ACHN (cell line): Measurements from ENCODE around the gene ARAF.
"Not testable (repeated sequence)": the region's sequence is repeated elsewhere in the genome, so short reads cannot be mapped to it uniquely, and the experiment has no call there.

ENCODE experiments used
- DNase-seq: peaks from one replicate; pipeline ENCODE4 v3.0.0-alpha.2; 2015
- in situ Hi-C: cut with HindIII; loops from 2 replicates; pipeline ENCODE4 v1.10.0; 2017; ENCODE audit warnings: low sequenced_read_pairs, low pct_ligation_motif_present, low pct_unique_long_range_greater_than_20kb

ARAF gene

DNA sequence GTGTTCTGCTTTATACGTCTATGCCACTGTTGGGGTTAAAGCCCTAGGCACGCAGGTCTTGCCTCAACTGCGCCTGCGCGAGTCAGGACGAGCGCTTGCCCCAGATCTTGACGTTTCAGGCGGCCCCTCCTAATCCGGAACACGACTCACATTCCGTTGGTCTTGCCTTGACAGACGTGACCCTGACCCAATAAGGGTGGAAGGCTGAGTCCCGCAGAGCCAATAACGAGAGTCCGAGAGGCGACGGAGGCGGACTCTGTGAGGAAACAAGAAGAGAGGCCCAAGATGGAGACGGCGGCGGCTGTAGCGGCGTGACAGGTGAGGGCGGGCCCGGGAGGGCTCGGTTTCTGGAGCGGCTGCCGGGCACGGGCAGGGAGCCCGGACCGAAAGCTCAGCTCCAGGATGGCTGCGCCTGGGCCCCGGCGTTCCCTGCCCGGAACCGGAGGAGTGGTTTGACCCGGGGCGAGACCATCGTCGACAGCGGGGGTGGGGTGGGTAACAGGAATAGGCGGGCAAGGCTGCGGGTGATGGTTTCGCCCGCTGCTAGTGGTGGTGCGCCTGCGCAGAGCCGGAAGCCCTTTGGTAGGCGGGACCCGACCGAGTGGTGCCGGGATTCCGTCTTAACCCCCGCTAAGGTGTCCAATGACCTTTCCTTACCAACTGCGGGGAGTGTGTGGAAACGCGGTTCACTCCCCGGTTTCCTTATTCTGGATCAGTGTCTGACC is at the start of gene ARAF:
TSS of gene ARAF (plus strand) at position 272 of the 725 bp plus-strand sequence. CDS start 1,763 bp downstream, outside the sequence.
- in situ Hi-C loops, result no loop called here
- DNase-seq, result peak; percentile 95

DNA sequence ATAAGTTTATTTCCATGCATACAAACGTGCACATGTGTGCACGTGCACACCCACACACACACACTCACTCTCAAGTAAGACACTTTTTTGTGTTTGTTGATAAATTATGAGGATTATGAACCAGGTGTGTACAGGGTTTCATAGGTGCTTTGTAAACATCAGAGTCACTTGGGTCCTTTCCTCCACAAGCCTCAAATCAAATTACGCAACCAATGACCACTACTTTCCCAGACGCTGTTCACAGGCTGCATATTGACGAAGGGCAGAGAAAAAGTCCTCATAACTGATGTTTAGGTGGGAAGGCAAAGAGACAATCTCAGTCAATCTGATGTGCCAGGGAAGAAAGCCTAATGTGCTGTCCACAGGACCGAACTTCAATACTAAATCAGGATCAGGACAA is 48.6 kb upstream of the ARAF start:
- in situ Hi-C loops, DNase-seq: not testable (repeated sequence)

DNA sequence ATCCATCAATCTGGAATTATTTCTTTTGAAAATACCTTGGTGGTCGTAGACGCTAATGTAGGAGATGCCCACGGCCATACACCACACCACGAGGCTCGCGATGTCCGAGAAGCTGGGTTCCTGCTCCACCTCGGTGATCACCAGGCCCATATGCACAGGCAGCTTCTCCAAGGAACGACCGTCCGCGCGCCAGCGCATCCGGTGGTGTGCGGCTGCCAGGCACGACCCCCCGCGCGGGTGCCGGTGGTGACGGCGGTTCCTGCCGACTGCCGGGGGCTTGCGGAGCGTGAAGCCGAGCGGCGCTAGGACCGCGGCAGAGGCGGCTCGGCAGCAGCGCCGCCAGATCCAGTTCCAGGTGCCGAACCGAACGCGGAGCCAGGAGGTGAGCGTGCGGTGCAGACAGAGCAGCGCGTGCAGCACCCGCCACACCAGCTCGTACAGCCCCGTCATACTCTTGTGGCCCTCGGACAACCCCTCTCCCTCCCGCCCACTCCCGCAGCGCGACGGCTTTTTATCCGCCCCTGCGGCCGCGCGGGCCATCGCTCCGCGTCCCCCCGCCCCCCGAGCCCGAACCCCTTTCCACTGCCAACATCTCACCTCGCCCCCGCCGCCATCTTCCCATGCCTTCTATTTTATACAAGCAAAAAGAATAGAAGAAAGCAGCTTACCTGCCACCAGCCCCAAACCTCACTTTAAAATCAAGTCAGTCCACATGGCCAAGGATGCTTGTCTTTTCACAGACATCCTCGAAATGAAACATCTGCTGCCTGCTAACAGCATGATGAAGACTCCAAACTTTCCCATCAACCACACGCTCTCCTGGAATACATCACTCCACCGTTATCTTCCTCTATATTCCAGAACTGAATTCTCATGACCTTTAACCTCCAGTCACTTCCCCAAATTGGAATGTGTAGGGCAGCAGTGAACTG is 47.7 kb upstream of the ARAF start:
- DNase-seq, in situ Hi-C loops: not testable (repeated sequence)

DNA sequence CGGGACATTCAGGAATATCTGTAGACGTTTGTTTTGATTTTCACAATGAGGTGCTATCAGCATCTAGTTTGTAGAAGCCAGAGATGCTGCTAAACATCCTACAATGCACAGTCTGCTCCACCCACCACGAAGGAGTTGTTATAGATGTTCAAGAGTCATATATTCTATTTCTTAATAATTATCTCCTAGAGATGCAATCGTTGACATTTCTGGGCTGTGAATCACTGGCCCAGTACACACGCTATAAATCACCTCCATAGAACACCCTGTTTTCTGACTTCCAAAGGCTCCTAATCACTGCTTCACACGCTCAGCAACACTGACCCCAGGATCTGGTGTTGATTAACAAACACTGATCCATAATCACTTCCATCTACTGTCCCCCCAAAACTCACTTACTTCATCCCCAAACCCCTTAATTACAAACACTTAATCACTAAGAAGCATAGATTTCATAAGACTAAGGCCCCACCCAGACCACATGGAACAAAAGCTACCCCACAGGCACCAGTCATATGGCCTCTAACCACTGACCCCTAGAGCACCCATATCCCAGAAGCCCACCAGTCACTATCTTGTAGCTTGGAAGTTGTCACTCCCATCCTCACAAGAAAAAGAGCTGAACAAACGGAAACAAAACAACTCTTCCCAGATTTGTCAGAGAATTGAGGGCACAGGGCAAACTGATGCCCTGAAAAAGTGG is 46.3 kb upstream of the ARAF start:
- no peak for DNase-seq
- in situ Hi-C loops, result no loop called here

DNA sequence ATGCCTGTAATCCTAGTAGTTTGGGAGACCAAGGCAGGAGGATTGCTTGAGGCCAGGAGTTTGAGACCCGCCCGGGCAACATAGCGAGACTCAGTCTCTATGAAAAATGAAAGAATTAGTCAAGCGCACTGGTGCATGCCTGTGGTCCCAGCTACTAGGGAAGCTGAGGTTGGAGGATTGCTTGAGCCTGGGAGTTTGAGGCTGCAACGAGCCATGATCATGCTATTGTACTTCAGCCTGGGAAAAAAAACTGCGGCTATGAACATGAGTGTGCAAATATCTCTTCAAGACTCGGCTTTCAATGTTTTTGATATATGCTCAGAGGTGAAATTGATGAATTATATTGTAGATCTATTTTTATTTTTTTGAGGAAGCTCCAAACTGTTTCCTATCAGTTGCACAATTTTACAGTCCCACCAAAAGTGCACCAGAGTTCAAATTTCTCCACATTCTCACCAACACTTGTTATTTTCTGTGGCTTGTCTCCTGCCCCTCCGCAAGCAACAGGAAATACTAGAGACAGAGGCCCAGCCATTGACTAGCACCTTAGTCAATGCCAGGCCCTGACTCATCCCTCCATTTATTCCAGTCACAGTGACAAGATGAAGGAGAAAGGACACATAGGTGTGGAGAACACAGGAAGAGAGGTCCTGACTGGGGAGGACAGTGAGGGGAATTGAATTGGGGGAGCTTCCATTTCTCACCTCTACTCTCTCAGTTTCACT is 44.9 kb upstream of the ARAF start:
- in situ Hi-C loops, result no loop called here

DNA sequence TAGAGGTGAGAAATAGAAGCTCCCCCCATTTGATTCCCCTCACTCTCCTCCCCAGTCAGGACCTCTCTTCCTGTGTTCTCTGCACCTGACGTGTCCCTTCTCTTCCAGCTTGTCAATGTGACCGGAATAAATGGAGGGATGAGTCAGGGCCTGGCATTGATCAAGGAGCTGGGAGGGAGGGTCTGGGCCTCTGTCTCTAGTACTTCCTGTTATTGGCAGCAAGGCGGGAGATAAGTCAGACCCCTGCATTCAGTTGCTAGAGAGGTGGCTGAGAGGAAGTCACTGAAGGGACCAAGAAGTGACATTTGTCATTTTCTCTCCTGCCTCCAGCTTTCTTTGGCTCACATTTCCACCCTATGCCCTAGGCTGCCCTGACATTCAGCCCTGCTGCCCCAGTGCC is 42.9 kb upstream of the ARAF start:
- no peak for DNase-seq
- in situ Hi-C loops, result no loop called here

More for the DNA sequence above, 44.9 kb upstream of the ARAF start:
- DNase-seq, result no peak

DNA sequence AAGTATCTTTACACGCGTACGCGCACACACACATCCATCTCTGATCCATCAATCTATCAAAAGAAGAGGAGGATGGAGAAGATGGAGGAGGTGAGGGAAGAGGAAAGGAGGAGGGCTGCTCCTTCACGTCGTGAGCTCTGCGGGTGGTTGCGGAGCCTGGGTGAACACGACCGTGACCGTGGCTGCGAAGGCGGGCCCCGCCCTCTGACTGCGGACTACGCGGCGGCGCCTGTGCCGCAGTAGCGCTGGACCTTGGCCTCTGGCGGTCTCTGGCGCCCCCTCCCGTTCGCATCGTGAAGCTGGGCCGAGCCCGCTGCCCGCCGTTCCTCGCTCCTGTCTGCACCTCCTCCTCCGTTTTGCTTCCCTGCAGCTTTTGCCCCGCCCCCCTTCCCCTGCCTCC is 37.7 kb upstream of the ARAF start:
- in situ Hi-C loops, result no loop called here
- peak; percentile 61 for DNase-seq

DNA sequence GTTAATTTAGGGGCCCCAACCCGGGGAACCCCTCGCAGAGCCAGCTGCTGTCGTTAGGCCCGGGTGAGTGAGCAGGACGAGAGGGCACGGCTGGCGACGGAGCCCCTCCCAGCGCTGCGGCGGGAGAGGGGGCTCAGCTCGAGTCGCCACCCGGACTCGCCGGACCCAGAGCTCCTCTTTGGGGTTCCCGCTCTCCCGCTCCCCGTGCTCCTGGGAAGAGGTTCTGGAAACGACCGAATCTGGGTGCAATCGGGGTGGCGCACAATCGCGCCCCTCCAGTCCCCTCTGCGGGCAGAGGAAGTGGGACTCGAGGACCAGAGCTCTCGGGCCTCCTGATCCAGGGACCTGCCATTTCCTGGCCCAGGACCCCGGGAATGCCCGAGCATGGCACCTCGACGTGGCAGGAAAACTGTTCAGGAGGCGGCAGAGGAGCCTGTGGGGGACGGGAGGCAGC is 37.3 kb upstream of the ARAF start:
- DNase-seq, result no peak
- in situ Hi-C loops, result no loop called here

DNA sequence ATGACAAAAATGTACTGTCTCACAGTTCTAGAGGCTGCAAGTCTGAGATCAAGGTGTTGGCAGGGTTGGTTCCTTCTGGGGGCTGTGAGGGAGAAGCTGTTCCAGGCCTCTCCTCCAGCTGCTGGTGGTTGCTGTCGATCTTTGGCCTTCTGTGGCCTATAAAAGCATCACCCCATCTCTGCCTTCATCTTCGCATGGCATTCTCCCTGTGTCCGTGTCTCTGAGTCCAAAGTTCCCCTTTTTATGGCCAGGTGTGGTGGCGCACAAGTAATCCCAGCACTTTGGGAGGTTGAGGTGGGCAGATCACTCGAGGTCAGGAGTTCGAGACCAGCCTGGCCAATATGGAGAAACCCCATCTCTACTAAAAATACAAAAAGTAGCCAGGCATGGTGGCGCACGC is 31.5 kb upstream of the ARAF start:
- no peak for DNase-seq
- in situ Hi-C loops, result no loop called here

DNA sequence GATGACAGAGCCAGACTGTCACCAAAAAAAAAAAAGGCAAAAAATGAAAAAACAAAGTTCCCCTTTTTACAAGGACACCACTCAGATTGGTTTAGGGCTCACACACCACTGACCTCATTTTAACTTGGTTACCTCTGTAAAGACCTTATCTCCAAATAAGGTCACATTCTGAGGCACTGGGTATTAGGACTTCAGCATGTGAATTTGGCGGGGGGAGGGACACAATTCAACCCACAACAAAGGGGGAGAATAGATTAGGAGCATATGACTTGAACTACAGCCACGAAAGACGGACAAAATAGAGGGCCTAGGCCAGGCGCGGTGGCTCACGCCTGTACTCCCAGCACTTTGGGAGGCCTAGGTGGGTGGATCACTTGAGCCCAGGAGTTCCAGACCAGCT is 31.0 kb upstream of the ARAF start:
- in situ Hi-C loops, result no loop called here
- no peak for DNase-seq

DNA sequence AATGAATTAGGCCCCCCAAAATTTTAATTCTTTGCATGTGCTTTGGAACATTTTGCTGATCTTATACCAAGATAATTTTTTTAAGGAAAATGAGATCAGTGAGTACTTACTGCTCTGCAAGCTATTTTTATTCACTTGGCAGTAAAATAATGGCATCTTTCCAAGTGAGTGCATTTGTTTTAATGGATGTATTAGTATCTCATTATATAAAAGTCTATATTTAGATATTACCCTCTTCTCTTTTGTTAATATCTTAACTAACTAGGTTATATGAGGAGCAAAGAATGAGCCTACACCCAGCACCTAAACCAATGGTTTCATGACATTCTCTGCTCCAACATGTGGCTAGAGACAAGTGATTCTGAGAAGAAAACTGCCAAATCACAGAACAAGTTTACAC is 21.1 kb upstream of the ARAF start:
- in situ Hi-C loops, result no loop called here
- no peak for DNase-seq

DNA sequence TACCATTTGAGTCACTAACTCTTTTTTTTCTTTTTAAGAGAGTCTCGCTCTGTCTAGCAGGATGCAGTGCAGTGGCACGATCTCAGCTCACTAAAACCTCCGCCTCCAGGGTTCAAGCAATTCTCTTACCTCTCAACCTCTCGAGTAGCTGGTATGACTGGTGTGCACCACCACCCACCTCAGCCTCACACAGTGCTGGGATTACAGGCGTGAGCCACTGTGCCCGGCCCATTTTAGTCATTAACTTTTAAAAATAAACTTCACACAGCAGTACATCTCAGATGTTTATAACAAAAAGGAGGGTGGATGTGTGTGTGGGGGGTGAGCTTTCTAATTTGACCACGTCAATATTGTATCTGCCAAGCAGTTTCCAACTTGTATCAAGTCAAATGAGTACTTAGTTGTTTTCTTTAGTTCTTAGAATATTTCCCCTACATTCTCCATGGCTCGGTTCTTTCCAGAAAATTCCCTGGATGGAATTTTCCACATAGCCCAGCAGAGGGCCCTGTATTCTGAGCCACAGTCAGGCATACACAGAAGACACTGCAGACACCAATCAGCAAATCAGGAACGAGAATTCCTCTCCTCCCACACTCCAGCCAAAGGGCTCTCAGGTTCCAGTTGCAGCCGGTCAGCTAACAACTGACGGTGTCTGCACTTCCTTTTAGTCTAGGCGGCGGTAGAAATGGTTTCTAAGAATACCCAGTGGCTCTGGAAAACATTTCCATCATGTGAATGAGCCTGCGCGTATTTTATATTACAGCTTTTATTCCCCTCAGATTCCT is 20.1 kb upstream of the ARAF start:
- peak; percentile 79 for DNase-seq
- in situ Hi-C loops, result no loop called here

DNA sequence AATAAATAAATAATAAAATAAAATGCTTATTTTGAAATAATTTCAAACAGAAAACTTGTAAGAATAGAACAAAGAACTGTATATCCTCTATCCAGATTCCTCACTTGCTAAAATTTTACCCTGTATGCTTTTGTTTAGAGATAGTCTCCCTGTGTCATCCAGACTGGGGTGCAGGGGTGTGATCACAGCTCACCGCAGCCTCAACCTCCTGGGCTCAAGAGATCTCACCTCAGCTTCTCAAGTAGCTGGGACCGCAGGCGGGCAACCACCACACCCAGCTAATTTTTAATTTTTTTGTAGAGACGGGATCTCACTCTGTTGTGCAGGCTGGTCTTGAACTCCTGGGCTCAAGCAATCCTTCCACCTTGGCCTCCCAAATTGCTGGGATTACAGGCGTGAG is 17.5 kb upstream of the ARAF start:
- in situ Hi-C loops, result no loop called here
- DNase-seq, result no peak

DNA sequence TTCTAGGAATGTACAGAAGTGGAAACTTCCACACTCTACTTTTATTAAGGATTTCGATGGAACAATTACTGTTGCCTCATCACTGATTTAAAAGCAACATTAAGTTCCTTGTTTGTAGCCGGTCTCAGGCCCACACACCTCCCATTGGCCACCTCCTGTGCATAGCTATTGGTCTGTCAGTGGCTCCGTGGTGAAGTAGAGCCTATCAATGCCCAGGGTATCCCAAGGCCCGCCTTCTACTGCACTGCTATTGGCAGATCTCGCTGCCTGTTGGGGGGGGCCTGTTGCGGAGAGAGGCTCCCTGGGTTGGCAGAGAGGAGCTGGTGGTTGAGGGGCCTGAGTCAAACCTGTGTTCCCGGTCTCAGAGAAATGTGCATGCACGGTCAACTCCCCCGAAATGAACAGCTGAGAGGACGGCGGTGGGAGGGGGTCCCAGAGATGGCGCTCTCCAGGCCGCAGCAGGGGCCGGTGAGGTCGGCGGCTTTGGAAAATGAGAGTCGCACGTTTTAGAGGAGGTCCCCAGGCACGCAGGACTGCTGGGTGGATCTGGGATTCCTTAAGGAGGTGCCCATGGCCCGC is 4.9 kb upstream of the ARAF start:
- in situ Hi-C loops, result no loop called here
- DNase-seq, result peak; percentile 81

DNA sequence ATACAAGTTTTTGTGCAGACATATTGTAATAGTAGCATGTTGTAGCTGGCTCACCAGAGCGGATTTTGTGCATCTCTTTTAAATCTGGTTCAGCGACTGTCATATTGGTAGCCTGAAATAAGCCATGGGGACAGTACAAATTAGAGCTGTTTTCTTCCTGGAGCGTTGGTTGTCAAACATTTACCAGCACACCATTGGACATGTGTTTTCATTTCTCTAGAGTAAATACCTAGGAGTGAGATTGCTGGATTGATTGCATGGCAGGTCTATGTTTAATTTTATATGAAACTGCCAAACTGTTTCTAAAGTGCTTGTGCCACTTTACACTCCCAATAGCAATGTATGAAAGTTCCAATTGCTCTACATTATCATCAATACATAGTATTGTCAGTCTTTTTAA is 2.6 kb upstream of the ARAF start:
- no peak for DNase-seq
- in situ Hi-C loops, result no loop called here

DNA sequence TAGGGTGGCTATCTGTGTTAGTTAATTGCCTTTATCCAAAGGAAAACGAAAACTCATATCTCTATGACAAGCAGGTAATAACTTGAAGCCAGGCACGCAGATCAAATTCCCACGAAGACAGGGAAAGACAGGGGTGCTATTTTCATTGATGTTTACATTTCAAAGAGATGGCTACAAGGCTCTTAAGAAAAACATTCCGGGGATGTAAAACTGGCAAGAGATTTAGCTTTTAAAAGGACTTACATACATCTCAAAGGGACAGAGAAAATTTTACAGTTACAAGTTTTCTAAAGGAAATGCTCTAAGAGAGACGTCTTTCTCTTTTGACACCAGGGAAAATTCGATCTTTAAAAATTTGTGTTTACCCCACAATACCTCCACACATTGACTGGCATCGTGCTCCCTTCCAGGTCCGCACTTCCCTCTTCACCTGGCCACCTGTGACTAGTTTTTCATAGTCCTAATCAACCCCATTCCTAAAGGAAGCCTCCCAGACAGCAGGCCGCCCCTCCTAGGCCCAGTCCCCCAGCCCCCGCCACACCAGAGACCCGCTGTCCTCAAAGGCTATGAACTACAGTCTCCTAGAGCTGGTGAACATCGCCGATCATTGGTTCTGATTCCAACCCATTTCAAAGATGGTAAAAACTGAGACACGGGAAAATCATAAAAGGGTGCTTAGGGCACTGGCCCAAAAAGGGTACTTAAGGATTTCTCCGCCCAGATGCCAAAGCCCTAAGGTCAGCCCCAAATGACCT is 649 bp upstream of the ARAF start:
- no peak for DNase-seq

DNA sequence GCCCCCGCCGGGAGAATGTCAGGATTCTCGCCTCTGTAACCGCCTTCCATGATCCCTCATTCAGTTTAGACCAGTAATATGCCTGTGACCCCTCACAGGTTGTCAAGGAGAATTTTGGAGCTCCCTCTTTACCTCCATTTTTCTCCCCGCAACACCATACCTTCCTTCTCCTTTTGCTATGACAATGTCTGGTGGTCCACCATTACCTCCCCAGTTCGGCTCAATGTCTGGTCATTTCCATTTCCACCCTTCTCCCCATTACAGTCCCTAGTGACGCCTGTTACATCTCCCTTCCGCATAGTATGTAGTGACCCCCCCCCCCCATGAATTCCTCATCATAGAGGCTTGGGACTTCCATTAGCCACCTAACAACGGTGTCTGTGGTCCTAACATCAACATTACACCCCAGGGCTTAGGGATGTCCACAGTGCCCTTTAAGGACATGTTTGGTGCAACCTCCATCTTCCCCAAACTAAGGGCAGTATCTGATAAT is 700 bp downstream of the ARAF start:
- no peak for DNase-seq
- in situ Hi-C loops, result no loop called here

More for the DNA sequence above, 649 bp upstream of the ARAF start:
- in situ Hi-C loops, result no loop called here
